Measurements from ENCODE around the gene PFDN6. TPM values are rescaled to one million over a fixed set of nuclear protein-coding genes. Genes with fewer than 3 reads are reported as not detected.

The PFDN6 gene
- total and polyA plus RNA-seq, 9 of the 15 experiments (the other 6 are each of a cell fraction or from before 2014, with no cell fraction given), result 6.8 to 475 (median 216) TPM

DNA sequence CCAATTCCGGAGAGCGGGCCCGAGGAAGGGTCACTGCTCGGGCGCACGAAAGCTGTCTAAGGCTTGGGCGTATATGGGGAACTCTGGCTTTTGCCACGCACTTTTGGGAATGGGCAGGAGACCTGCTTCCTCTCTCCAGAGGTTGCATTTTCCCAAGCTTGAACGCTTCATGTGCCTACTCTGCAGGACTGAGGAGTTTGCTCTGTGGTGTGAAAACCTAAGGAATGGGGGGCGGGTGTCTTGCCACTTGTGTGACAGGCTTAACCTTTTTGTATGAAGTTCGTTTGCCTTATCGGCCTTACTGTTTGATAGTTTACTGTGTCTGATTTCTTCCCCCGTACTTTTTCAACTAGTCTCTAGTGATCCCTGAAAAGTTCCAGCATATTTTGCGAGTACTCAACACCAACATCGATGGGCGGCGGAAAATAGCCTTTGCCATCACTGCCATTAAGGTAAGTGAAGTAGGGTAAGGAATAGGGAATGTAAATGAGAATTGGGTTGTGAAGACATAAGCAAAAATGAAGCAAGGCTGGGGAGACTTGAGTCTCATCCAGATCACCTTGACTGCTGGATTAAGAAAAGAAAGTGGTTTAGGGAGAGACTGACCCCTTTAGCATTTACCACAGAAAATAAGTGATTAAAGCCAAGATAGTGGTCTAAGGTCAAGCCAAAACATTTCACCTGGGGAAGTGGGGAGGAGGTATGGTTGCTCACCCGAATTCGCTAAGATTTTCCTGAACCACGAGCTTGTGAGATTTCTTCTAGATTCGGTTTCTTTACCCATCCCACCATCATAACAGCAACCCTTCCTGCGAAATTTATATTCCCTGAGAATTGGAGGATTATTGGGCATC, 16.9 kb upstream of the PFDN6 start (continued):
- TF ChIP-seq ELK3 (CRISPR knock-in tag; IDR thresholded peaks at IDR 0.05), result no peak
- TF ChIP-seq HNRNPL (IDR thresholded peaks at IDR 0.05; ENCODE audit: low read depth, low read length), result 0 out of 2 replicates have a peak, but pooled peaks have one; percentile 37
- TF ChIP-seq, protein P1, sequence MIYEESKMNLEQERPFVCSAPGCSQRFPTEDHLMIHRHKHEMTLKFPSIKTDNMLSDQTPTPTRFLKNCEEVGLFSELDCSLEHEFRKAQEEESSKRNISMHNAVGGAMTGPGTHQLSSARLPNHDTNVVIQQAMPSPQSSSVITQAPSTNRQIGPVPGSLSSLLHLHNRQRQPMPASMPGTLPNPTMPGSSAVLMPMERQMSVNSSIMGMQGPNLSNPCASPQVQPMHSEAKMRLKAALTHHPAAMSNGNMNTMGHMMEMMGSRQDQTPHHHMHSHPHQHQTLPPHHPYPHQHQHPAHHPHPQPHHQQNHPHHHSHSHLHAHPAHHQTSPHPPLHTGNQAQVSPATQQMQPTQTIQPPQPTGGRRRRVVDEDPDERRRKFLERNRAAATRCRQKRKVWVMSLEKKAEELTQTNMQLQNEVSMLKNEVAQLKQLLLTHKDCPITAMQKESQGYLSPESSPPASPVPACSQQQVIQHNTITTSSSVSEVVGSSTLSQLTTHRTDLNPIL (CRISPR knock-in tag; IDR thresholded peaks at IDR 0.05), result no peak
- TF ChIP-seq ZFP36 (IDR thresholded peaks at IDR 0.05; ENCODE audit: low read depth, low read length, partially characterized antibody), result no peak
- TF ChIP-seq ZNF780A (CRISPR knock-in tag; IDR thresholded peaks at IDR 0.05), result no peak
- no peak for TF ChIP-seq CC2D1A (IDR thresholded peaks at IDR 0.05)
- TF ChIP-seq KAT7 (CRISPR knock-in tag; IDR thresholded peaks at IDR 0.05; ENCODE audit: borderline replicate concordance), result no peak; the same call in 1 of the 2 replicates
- no peak for TF ChIP-seq ZNF398 (CRISPR knock-in tag; IDR thresholded peaks at IDR 0.05)
- no peak for TF ChIP-seq HCFC1 (IDR thresholded peaks at IDR 0.05; ENCODE audit: low read depth, low read length)
- no peak for TF ChIP-seq ZNF24 (IDR thresholded peaks at IDR 0.05)
- peak; percentile 45 for TF ChIP-seq RBM22 (IDR thresholded peaks at IDR 0.05; ENCODE audit: low read depth, low read length, poor library complexity, severe bottlenecking)
- 0 out of 2 replicates have a peak, but pooled peaks have one; percentile 37 for TF ChIP-seq KHSRP (IDR thresholded peaks at IDR 0.05)
- TF ChIP-seq, protein P2, sequence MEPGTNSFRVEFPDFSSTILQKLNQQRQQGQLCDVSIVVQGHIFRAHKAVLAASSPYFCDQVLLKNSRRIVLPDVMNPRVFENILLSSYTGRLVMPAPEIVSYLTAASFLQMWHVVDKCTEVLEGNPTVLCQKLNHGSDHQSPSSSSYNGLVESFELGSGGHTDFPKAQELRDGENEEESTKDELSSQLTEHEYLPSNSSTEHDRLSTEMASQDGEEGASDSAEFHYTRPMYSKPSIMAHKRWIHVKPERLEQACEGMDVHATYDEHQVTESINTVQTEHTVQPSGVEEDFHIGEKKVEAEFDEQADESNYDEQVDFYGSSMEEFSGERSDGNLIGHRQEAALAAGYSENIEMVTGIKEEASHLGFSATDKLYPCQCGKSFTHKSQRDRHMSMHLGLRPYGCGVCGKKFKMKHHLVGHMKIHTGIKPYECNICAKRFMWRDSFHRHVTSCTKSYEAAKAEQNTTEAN (CRISPR knock-in tag; IDR thresholded peaks at IDR 0.05), result no peak
- TF ChIP-seq ZBTB8A (IDR thresholded peaks at IDR 0.05; ENCODE audit: partially characterized antibody), result no peak
- TF ChIP-seq SMARCC2 (IDR thresholded peaks at IDR 0.05; ENCODE audit: low read depth), result no peak
- TF ChIP-seq ZNF347 (CRISPR knock-in tag; IDR thresholded peaks at IDR 0.05; ENCODE audit: low read depth), result no peak
- TF ChIP-seq ZNF224 (CRISPR knock-in tag; IDR thresholded peaks at IDR 0.05), result no peak
- no peak for TF ChIP-seq ZNF239 (CRISPR knock-in tag; IDR thresholded peaks at IDR 0.05)
- TF ChIP-seq SIN3B (IDR thresholded peaks at IDR 0.05; ENCODE audit: low read depth), result no peak
- no peak for TF ChIP-seq DIDO1 (tag; IDR thresholded peaks at IDR 0.05; ENCODE audit: low read depth)
- TF ChIP-seq HDAC3 (IDR thresholded peaks at IDR 0.05; ENCODE audit: borderline replicate concordance, partially characterized antibody), result no peak

Data from K562 (cell line).